Measurements from ENCODE around the gene PCYT1B.
"Not testable (repeated sequence)": the region's sequence is repeated elsewhere in the genome, so short reads cannot be mapped to it uniquely, and the experiment has no call there.

PCYT1B gene

GRCh38 chrX:24647257-24648058 lies at the start of gene PCYT1B:
TSS of gene PCYT1B (minus strand) at chrX:24647347. CDS start at chrX:24647105, 242 bp downstream.
- FAIRE-seq, result no peak

- no peak for FAIRE-seq
Measured at GRCh38 chrX:24696294-24696693, 49.1 kb upstream of the PCYT1B start.

GRCh38 chrX:24694825-24695224 lies 47.7 kb upstream of the PCYT1B start:
- no peak for FAIRE-seq

GRCh38 chrX:24693453-24694202 lies 46.5 kb upstream of the PCYT1B start, which contains the start of gene POLA1:
TSS of gene POLA1 (plus strand) at chrX:24693918. CDS start at chrX:24693962, 44 bp downstream.
- FAIRE-seq, result no peak

- FAIRE-seq, result no peak
Measured at GRCh38 chrX:24692305-24692704, 45.2 kb upstream of the PCYT1B start.

GRCh38 chrX:24684048-24684447 lies 36.9 kb upstream of the PCYT1B start:
- no peak for FAIRE-seq

- no peak for FAIRE-seq
Measured at GRCh38 chrX:24682739-24683432, 35.7 kb upstream of the PCYT1B start.

GRCh38 chrX:24676403-24677024 lies 29.4 kb upstream of the PCYT1B start:
- peak; percentile 46 for FAIRE-seq

- no peak for FAIRE-seq
Measured at GRCh38 chrX:24673424-24673823, 26.3 kb upstream of the PCYT1B start.

- FAIRE-seq, result no peak
Measured at GRCh38 chrX:24672701-24673190, 25.6 kb upstream of the PCYT1B start.

GRCh38 chrX:24668111-24668510 lies 21.0 kb upstream of the PCYT1B start:
- FAIRE-seq, result no peak

- no peak for FAIRE-seq
Measured at GRCh38 chrX:24662352-24662751, 15.2 kb upstream of the PCYT1B start.

GRCh38 chrX:24661292-24661691 lies 14.1 kb upstream of the PCYT1B start:
- no peak for FAIRE-seq

- FAIRE-seq, result no peak
Measured at GRCh38 chrX:24659646-24660045, 12.5 kb upstream of the PCYT1B start.

GRCh38 chrX:24659106-24659505 lies 12.0 kb upstream of the PCYT1B start:
- FAIRE-seq, result no peak

- no peak for FAIRE-seq
Measured at GRCh38 chrX:24658421-24658820, 11.3 kb upstream of the PCYT1B start.

GRCh38 chrX:24657671-24658386 lies 10.7 kb upstream of the PCYT1B start:
- FAIRE-seq, result no peak

- FAIRE-seq, result not testable (repeated sequence)
Measured at GRCh38 chrX:24655679-24656078, 8.5 kb upstream of the PCYT1B start.

- no peak for FAIRE-seq
Measured at GRCh38 chrX:24651783-24652182, 4.6 kb upstream of the PCYT1B start.

- FAIRE-seq, result no peak
Measured at GRCh38 chrX:24648495-24648894, 1.3 kb upstream of the PCYT1B start.

GRCh38 chrX:24646745-24647182 lies 383 bp downstream of the PCYT1B start:
- FAIRE-seq, result no peak

GRCh38 chrX:24646006-24646405 lies 1.1 kb downstream of the PCYT1B start:
- no peak for FAIRE-seq

Measured in TTC549 (cell line).